Measurements from ENCODE around the gene ISM1.

- TF ChIP-seq POLR2A (IDR thresholded peaks at IDR 0.05; ENCODE audit: low read depth) (no peak), POLR2AphosphoS5 (IDR thresholded peaks at IDR 0.05) (no peak), CTCF (IDR thresholded peaks at IDR 0.05) (no peak)
Observed at GRCh38 chr20:13338097-13338661, 117.1 kb downstream of the ISM1 start.

Measured in esophagus muscularis mucosa (tissue), 3 donors.